OCI-LY1 (cell line): ENCODE measurements around the gene EIF5A.

Experiments
- CTCF ChIP-seq: fragments of 200-600 bp; sonication (generic), shearing (Covaris generic); IDR thresholded peaks from 2 replicates; pipeline ENCODE4 v1.5.1; 2017; ENCODE audit warnings: mild to moderate bottlenecking, antibody characterized with exemption, low read length, moderate library complexity, mixed read lengths
- EZH2 ChIP-seq: fragments of 200-600 bp; sonication (generic), shearing (Covaris generic); IDR thresholded peaks from 2 replicates; pipeline ENCODE4 v1.8.0; 2017; ENCODE audit warnings: borderline replicate concordance, mixed run types, mild to moderate bottlenecking, antibody characterized with exemption, low read length, moderate library complexity, mixed read lengths

GRCh38 chr17:7262935-7263800 lies 44.3 kb upstream of the EIF5A start:
- TF ChIP-seq CTCF (no peak), EZH2 (no peak)
